Activated naive CD4-positive, alpha-beta T cell treated with anti-CD3 and anti-CD28 coated beads for 36 hours (primary cell): ENCODE data around the gene ACAD8. TPM values are rescaled to one million over a fixed set of nuclear protein-coding genes. Genes with fewer than 3 reads are reported as not detected.

Source experiments
- CTCF ChIA-PET: fragments of 350-600 bp; sonication (Branson Sonifier 250); formaldehyde crosslinking; loops from one replicate; lab custom pipeline; 2021; ENCODE audit warnings: antibody characterized with exemption; lab: Charles Lee
- DNase-seq: peaks from one replicate; pipeline ENCODE4 v3.0.0-alpha.2; 2020
- H3K27ac Mint-ChIP-seq: one replicate; pipeline ENCODE4 v1.8.0; 2021; ENCODE audit warnings: mild to moderate bottlenecking, mixed read lengths
- H3K27me3 Mint-ChIP-seq: one replicate; pipeline ENCODE4 v1.8.0; 2021; ENCODE audit warnings: low read depth, mixed read lengths
- H3K36me3 Mint-ChIP-seq: one replicate; pipeline ENCODE4 v1.8.0; 2021; ENCODE audit warnings: low read depth, mixed read lengths
- H3K4me1 Mint-ChIP-seq: one replicate; pipeline ENCODE4 v1.8.0; 2021; ENCODE audit warnings: low read depth, mixed read lengths
- H3K4me3 Mint-ChIP-seq: one replicate; pipeline ENCODE4 v1.8.0; 2021; ENCODE audit warnings: mild to moderate bottlenecking, moderate library complexity, mixed read lengths
- H3K9me3 Mint-ChIP-seq: one replicate; pipeline ENCODE4 v1.8.0; 2021; ENCODE audit warnings: mixed read lengths
- intact Hi-C: fragments of 100-400 bp; cut with micrococcal nuclease; formaldehyde crosslinking; loops from one replicate; pipeline ENCODE4 v1.15.1; 2023
- total RNA-seq, 2 experiments: library from RNA; stranded (reverse); gene quantifications; one replicate each; pipeline ENCODE4 v1.2.3, GENCODE V29; 2021

Gene ACAD8
- total RNA-seq, 2 experiments from 2014 or later: 14.8 to 17.6 TPM

GRCh38 chr11:134312807-134313206 lies 59.4 kb downstream of the ACAD8 start:
- intact Hi-C loops: no loop called here
- no peak for DNase-seq
- CTCF ChIA-PET: interaction anchor here (2.3 kb wide), 1 partner anchor 51 kb away, joined by 6 read pairs; no protein-coding TSS in a partner anchor
- Mint-ChIP-seq H3K27ac (no peak overlapping the region), H3K27me3 (no peaks in the 10 kb centered on the region), H3K9me3 (peaks cover 11% of the 10 kb centered on the region), H3K36me3 (peaks cover 5% of the 10 kb centered on the region), H3K4me1 (no peaks in the 10 kb centered on the region), H3K4me3 (no peak overlapping the region)

GRCh38 chr11:134313379-134313778 lies 60.0 kb downstream of the ACAD8 start:
- DNase-seq: no peak
- H3K36me3 Mint-ChIP-seq: peaks cover 8% of the 10 kb centered on the region
- peaks cover 15% of the 10 kb centered on the region for H3K9me3 Mint-ChIP-seq
- CTCF ChIA-PET: interaction anchor here (0.6 to 2.3 kb wide), 2 partner anchors 52 to 111 kb away, joined by 4 to 6 read pairs; no protein-coding TSS in a partner anchor
- no peaks in the 10 kb centered on the region for H3K27me3 Mint-ChIP-seq
- no peak overlapping the region for H3K4me3 Mint-ChIP-seq
- no peak overlapping the region for H3K27ac Mint-ChIP-seq
- H3K4me1 Mint-ChIP-seq: no peaks in the 10 kb centered on the region
- intact Hi-C loops: no loop called here

DNA sequence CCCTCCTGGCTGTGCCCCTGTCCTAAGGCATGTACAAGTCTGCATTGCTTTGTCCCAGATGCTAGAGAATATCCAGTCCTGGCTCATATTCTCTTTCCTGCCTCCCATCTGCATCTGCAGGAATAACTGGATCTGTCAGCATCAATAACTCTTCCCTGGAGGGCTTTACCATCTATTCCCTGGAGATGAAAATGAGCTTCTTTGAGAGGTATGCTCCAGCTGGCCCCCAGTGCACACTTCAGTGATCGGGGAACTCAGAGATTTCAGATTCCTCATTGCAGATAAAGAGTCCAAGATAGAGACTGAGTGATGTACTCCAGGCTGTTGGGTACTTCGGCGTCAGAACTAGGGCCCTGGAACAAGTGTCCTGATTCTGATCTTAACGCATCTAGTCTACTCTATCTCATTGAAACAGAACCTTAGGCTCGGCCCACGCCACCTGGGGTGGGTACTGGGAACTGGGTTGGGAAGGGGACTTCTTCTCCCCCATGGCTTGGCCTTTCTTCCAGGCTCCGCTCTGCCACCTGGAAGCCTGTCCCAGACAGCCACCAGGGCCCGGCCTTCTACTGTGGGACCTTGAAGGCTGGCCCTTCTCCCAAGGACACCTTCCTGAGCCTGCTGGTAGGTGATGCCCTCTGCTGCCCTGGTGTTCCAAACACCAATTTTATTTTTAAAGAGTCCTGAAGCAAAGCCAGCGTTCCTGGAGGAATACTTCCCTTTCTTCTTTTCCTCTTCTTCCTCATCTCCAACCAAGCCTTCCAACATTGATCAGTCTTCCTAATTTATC lies 60.6 kb downstream of the ACAD8 start:
- Mint-ChIP-seq H3K27ac (no peak overlapping the region), H3K27me3 (no peaks in the 10 kb centered on the region), H3K36me3 (peaks cover 14% of the 10 kb centered on the region), H3K9me3 (peaks cover 18% of the 10 kb centered on the region), H3K4me3 (no peak overlapping the region), H3K4me1 (no peaks in the 10 kb centered on the region)
- CTCF ChIA-PET: interaction anchor here (0.6 to 2.3 kb wide), 2 partner anchors 52 to 112 kb away, joined by 4 to 6 read pairs; no protein-coding TSS in a partner anchor
- no peak for DNase-seq
- intact Hi-C loops: no loop called here

Other genes starting within 250 kb of the ACAD8 start
- 1 to 10 TPM; 4.0 to 6.4 TPM for gene JAM3, start 184.5 kb upstream of the ACAD8 start, total RNA-seq
- 100 to 1,000 TPM; 126 TPM for gene NCAPD3, start 29.6 kb upstream of the ACAD8 start, total RNA-seq
- gene VPS26B, start 28.9 kb upstream of the ACAD8 start, total RNA-seq: 10 to 100 TPM; 39.8 to 42.3 TPM
- gene THYN1, start 216 bp upstream of the ACAD8 start, total RNA-seq: 10 to 100 TPM; 85.6 to 92.6 TPM
- gene GLB1L3, start 22.8 kb downstream of the ACAD8 start, total RNA-seq: 10 to 100 TPM; 11.8 to 13.2 TPM
- 10 to 100 TPM in 1 of 2 experiments, 1 to 10 TPM in 1; 9.3 to 11.0 TPM for gene GLB1L2, start 78.4 kb downstream of the ACAD8 start, total RNA-seq
- gene B3GAT1, start 158.7 kb downstream of the ACAD8 start, total RNA-seq: under 1 TPM in 1 of 2 experiments, not detected in 1; 0.05 TPM